ENCODE data around the gene BCL2L1. TPM values are rescaled to one million over a fixed set of nuclear protein-coding genes. Genes with fewer than 3 reads are reported as not detected.
A peak's percentile ranks its signal among the peaks of the same experiment; 100 is the strongest.

The BCL2L1 gene
- total and polyA plus RNA-seq, 10 of the 15 experiments (the other 5 are each of a cell fraction or from before 2014, with no cell fraction given), result 0.63 to 67.7 (median 43.6) TPM

GRCh38 chr20:31698803-31699718 is 23.6 kb downstream of the BCL2L1 start (continued):
- no peak for TF ChIP-seq ZBTB4 (CRISPR knock-in tag; IDR thresholded peaks at IDR 0.05)
- TF ChIP-seq JUNB (IDR thresholded peaks at IDR 0.05), result peak; percentile 78
- peak; percentile 59; the same call in 1 of the 2 replicates for TF ChIP-seq MEF2A (IDR thresholded peaks at IDR 0.05; ENCODE audit: insufficient read depth, low read depth, low read length)
- no peak for TF ChIP-seq TAF1 (IDR thresholded peaks at IDR 0.05; ENCODE audit: borderline replicate concordance, low read depth, low read length)
- TF ChIP-seq ELK1 (IDR thresholded peaks at IDR 0.05; ENCODE audit: low read depth, low read length), result no peak
- peak; percentile 97 for TF ChIP-seq ATF7 (IDR thresholded peaks at IDR 0.05; ENCODE audit: low read depth)
- TF ChIP-seq ZNF24 (IDR thresholded peaks at IDR 0.05), result no peak
- peak; percentile 55; the same call in 1 of the 2 replicates for TF ChIP-seq SPI1 (IDR thresholded peaks at IDR 0.05; ENCODE audit: borderline replicate concordance, insufficient read depth, low read depth, low read length)
- no peak for TF ChIP-seq ZZZ3 (IDR thresholded peaks at IDR 0.05; ENCODE audit: control insufficient read depth, insufficient read length, low read depth)
- no peak for TF ChIP-seq RFX5 (IDR thresholded peaks at IDR 0.05; ENCODE audit: low read depth, low read length)
- peak in 1 of 2 experiments; percentile 91; a peak in 2 of 4 replicates for TF ChIP-seq ETV6 (conservative IDR thresholded peaks at IDR 0.05 in 1 of 2, IDR thresholded peaks at IDR 0.05 in 1 of 2; ENCODE audit: borderline replicate concordance in 1 of 2, low read depth in 1 of 2)
- peak; percentile 62; the same call in 1 of the 2 replicates for TF ChIP-seq BCL11A (IDR thresholded peaks at IDR 0.05; ENCODE audit: low read depth, low read length)
- no peak for TF ChIP-seq SREBF1 (IDR thresholded peaks at IDR 0.05; ENCODE audit: low read length)
- 0 out of 4 replicates have a peak, but pooled peaks of 1 of the 2 experiments have one; percentile 26 for TF ChIP-seq BHLHE40 (IDR thresholded peaks at IDR 0.05; ENCODE audit: borderline replicate concordance in 1 of 2, low read depth in 2 of 2, low read length in 1 of 2)
- TF ChIP-seq MXI1 (IDR thresholded peaks at IDR 0.05; ENCODE audit: low read depth, low read length), result no peak
- no peak for TF ChIP-seq POU2F2 (IDR thresholded peaks at IDR 0.05; ENCODE audit: borderline replicate concordance, low read depth, low read length)
- TF ChIP-seq ZNF207 (IDR thresholded peaks at IDR 0.05; ENCODE audit: borderline replicate concordance), result no peak
- peak; percentile 73 for TF ChIP-seq TCF12 (IDR thresholded peaks at IDR 0.05; ENCODE audit: low read depth, low read length)
- no peak for TF ChIP-seq E2F8 (IDR thresholded peaks at IDR 0.05; ENCODE audit: low read depth, partially characterized antibody)
- peak; percentile 67 for TF ChIP-seq RELB (IDR thresholded peaks at IDR 0.05; ENCODE audit: low read depth)
